Hepatic stellate cell (primary cell): ENCODE results near the gene PRICKLE1.

Experiments used
- DNase-seq: peaks from one replicate; pipeline ENCODE4 v3.0.0; 2011; ENCODE audit warnings: low spot score

Gene PRICKLE1

GRCh38 chr12:42588524-42589464 is 752 bp downstream of the PRICKLE1 start:
- DNase-seq = no peak

DNA sequence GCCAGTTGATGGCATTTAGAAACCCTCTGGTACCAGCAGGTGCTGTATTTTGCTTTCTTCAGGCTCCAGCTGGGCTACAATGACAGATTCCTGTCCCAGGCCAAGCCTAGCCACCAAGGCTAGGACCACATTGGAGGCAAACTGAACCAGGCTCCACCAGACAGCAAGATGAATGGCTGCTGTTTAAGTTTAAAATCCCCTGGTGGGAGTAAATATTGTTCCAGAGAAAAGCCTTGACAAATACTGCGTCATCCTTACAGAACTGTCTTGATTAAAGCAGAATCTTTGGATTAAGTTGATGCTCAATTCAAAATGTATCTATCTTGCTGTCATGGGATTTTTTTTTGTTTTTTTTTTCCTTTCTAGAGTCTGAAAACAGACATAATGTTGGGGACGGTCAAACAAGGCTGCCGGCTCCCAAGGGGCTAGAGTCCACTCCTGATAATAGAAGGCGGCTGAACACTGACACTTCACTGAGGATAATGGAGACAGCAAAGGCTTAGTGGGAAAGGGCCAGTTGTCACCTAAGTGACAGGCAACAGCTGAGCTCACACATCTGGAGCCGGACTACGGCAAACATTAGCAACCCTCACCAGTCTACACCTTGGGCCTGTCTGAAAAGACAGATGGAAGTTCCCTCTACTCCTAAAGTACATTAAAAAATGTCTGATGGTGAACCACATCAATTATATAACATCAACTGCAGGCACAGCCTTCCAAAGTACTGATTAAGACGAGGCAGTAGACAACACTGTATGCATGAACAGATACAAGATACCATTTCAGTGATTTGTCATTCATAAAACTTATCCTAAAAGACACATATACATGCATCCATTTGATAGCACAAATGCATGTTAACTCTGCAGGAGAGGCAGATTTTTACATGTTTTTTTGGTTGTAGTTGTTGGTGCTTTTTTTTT is 1.7 kb downstream of the PRICKLE1 start:
- DNase-seq = no peak

DNA sequence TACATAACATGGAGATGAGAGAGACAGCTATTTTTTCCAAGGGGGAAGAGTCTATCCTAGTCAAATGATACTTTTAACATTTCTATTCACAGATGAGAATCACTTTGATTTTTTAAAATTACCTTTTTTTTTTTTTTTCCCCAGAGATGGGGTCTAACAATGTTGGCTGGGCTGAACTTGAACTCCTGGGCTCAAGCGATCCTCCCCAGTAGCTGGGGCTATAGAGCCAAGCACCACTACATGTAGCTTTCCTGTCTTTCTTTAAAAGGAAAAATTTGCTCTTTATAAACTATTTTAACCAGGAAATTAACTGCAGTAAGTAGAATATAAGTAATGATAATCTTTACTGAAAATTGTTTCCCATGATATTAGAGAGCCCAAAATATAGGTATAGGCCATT is 3.3 kb downstream of the PRICKLE1 start:
- no peak for DNase-seq

- DNase-seq = no peak
Measured at GRCh38 chr12:42585841-42586216, 3.7 kb downstream of the PRICKLE1 start.

DNA sequence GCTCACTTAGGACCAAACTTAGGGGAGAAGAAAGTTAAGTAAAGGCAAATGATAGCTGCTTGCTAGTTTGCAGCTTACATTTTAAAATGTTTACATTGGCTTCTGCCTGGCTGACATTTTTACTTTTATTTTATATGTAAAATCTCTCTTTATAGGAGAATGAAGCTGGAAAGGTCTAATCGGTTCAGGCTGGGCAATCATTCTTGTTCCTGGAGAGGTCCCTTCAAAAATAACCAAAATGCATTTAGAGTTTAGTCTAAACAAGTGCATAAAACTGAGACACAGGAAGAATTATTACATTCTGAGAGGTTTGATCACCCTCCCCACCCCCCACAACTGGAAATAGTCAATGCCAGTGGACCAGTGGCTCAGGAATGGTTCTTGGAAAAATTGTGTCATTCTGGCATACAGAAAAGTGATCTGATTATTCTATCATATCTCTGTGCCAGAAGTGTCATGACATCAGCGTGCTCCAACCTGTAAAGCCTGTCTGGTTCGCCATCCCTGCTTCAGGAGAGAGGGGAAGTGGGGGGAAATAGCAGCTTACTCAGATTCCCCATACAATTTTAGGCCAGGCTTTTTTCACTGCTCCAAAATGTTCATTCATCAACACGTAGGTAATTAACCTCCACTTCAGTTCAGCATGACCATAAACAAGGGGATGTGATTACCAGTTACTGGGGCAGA is 4.2 kb downstream of the PRICKLE1 start:
- DNase-seq = no peak

GRCh38 chr12:42584651-42585111 is 4.9 kb downstream of the PRICKLE1 start:
- peak; percentile 22 for DNase-seq

DNA sequence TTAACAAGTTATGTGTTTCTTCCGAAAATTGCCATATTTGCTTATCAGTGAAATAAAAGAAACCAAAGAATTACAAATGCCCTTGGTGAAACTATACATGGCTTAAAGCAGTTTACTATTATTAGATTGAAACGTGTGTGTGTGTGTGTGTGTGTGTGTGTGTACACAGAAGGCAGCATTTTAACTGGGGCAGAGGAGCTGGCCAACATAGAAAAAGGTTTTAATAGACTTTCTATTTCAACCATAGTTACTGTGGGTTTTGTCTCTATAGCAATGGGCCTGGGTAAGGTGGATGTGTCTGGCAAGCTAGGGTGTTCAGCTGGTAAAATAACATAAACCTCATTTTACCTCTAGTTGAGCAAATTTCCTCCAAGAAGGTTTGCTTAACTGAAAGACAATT is 6.5 kb downstream of the PRICKLE1 start:
- no peak for DNase-seq

GRCh38 chr12:42582498-42582897 is 7.0 kb downstream of the PRICKLE1 start:
- no peak for DNase-seq

GRCh38 chr12:42582050-42582449 is 7.5 kb downstream of the PRICKLE1 start:
- DNase-seq = no peak

- DNase-seq = no peak
Measured at GRCh38 chr12:42576374-42576773, 13.2 kb downstream of the PRICKLE1 start.

GRCh38 chr12:42575717-42576116 is 13.8 kb downstream of the PRICKLE1 start:
- no peak for DNase-seq

GRCh38 chr12:42574851-42575266 is 14.7 kb downstream of the PRICKLE1 start:
- DNase-seq = no peak

DNA sequence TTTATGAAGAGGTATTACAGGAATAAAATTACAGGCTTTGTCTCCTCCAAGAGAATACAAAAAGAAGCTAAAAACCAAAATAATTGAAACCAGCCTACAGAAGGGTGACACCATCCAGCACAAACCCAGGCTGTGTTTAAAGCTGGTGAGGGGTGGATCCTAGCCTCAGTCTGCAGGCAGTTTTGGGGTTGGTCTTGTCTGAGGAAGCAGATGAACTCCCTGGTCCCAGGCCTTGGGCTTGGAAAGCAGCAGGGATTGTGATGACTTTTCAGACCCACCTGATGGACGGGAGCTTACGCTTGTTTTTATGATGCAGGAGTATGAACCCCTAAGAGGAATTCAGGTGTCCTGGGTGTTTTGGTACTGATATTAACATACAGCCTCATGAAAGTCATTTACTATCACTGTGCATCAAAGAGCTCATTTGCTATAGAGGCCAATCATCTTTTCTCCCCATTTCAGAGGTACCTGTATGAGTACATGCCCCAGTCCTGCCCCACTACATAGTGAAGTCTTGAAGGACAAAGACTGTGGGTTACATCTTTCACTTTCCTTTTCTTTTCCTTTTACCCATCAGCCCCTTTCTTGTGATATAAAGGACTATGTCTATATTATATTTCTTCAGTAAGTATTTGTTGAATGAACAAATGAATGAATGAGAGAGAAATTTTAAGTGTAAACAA is 18.1 kb downstream of the PRICKLE1 start:
- no peak for DNase-seq

DNA sequence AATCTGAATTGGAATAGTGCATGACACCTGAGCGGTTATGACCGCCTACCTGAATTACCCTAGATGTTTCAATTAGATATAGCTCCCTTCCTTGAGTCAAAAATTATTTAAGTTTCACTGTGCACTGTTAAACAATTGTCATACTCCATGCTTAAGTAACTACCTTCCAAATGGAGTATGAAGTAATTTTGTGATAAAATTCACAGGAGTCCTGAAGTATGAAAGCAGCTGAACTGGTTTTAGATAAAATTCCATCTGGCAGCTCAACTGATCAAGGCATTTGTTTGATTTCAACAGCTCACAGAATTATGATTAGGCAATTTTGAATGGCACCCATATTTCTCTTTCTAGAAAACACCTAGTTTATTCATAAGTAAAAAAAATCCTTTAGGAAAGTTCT is 19.5 kb downstream of the PRICKLE1 start:
- DNase-seq = no peak

GRCh38 chr12:42568952-42569915 is 20.3 kb downstream of the PRICKLE1 start:
- DNase-seq = peak; percentile 10

DNA sequence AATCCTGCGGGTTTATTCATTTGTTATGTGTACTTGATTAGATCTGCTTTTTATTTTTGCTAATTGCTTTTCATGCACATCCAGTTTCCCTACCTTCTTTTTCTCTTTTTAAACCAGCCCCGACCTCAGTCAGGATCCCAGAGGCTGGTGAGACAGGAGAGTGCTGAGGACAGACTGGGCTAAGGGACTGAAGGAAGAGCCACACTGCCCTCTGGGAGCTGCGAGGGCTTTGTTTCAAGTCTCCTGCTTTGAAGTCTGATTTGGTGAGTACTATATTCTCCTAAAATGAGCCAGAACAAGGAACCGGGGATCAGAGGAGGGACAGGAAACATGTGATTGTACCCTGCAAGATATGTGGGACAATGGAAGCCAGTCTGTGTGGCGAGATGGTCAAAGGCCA is 23.9 kb downstream of the PRICKLE1 start:
- no peak for DNase-seq

DNA sequence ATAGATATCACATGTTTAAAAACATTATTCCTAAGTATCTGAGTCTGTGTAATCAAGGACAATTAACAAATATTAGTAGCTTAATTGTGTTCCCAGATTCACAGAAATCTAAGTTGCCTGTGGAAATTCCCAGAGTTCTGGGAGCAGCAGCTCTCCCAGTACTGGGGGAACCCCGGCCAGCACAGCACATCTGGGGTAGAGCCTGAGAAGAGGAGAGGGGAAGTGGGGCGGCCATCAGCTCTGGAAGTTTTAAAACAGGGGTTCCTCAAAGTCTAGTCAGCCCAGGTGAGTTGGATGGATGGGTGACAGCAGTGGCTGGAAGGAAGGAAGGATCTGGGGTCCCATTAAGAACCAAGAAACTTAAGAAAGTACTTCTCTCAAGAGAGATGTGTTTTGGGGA is 24.6 kb downstream of the PRICKLE1 start:
- DNase-seq = no peak

GRCh38 chr12:42564556-42564955 is 25.0 kb downstream of the PRICKLE1 start:
- DNase-seq = peak; percentile 22

DNA sequence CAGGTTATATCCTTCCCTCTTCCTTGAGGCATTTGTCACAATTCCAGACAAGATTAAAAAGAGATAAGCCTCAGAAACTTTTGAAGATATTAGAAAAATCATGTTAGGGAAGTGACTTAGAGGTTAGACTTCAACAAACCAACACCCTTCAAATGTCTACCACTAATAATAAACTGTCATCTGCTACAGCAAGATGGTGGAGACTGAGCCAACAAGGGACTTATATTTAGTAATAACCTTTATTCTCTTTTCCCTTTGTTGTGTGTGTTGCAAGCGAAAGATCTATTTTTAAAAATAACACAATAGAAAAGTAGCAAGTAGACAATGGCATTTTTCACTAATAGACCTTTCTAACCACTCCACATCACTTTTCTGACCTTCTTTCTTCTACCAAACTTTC is 28.6 kb downstream of the PRICKLE1 start:
- no peak for DNase-seq

DNA sequence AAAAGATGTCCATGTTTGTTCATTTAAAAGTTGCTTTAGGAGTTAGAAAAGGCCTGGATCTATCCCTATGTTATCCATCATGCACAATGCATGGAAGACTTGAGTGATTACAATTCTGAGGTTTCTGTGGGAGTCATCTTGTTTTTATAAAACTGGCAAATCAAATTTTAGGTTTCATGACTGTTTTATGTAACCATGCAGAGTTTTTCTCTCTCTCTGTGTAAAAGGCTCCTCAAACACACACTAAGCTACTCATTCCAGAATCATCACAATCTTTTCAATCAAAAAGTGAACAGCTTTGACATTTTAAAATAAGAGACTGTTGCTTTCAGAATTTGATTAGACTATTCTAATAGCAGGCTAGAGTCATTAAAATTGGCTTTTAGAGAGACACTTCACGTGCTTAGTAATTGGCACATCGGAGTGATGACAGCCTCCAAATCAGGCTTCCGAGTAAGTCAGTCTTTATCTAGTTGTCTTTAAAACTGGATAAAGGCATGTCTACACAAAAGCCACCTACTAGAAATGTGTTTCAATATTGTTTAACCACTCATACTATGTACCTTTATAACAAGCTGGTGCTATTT is 31.9 kb downstream of the PRICKLE1 start:
- DNase-seq = peak; percentile 24
